Epidermal melanocyte (primary cell): Measurements from ENCODE around the gene RNU6-1.

Experiments used
- DNase-seq: peaks from one replicate; pipeline ENCODE4 v3.0.0; 2011; ENCODE audit warnings: low spot score; ENCODE audit not compliant: insufficient read length

RNU6-1 gene

DNA sequence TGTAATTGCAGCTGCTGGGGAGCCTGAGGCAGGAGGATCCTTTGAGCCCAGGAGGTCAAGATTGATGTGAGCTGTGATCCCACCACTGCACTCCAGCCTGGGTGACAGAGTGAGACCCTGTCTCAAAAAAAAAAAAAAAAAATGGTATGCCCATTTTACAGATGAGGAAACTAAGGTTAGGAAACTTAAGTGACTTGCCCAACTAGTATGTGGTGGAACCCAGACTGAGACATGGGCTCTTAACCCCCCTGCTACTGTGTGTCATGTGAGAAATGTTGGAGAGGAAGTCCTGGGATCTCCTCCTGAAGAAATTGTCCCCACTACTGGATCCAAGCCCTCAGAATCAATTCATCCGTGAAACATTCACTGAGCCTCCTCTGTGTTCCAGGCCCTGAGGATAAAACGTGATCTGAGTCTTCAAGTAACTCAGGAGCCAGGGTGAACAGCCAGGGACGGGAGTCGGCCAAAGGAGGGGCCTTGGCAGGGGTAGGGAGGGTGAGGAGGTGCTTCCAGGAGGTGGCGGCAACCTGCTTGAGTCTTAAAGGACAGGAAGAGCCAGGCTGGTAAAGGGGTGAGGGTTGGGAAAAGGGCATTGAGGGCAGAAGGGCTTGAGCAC lies 19.6 kb upstream of the RNU6-1 start:
- DNase-seq: no peak

DNA sequence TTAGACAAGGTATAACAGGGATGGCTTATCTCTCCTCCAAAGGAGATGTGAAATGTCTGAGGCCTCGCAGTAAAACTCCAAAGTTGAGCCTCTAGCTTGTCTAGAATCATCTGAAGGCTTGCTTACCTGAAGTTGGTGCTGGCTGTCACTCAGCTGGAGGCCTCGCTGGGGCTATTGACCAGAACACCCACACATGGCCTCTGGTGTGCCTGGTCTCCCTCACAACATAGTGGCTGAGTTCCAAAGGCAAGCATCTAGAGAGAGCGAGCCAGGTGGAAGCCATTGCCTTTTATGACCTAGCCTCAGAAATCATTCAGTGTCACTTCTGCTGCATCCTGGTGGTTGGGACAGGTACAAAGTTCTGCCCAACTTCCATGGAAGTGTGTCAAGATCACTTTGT lies 17.4 kb upstream of the RNU6-1 start:
- DNase-seq: no peak

DNA sequence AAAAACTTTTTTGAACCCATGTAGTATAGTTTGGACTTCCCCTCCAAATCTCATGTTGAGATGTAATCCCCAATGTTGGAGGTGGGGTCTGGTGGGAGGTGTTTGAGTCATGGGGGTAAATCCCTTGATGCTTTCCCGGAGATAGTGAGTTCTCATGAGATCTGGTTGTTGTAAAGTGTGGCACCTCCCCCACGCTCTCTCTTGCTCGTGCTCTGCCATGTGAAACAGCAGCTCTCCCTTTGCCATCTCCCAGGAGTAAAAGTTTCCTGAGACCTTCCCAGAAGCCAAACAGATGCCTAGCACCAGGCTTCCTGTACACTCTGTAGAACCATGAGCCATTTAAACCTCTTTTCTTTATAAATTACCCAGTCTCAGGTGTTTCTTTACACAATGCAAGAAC lies 16.0 kb upstream of the RNU6-1 start:
- no peak for DNase-seq

DNA sequence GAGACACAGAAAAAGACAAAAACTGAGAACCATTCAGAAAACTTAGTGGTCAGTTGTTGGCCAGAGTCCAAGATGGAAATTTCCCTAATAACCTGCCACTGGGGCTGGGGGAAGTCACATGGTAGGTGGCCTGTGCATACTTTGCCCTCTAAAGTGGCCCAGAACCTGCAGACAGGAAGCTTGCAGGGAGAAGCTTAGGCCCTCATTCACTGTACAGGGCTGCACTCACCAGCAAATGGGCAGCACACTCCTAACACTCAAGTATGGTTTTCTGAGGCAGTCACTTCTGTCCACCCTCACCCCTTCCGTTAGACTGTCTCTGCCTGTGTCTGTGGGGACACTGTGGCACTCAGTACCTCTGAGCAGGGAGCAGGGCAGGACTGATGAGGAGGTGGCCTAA lies 14.5 kb upstream of the RNU6-1 start:
- DNase-seq: no peak

DNA sequence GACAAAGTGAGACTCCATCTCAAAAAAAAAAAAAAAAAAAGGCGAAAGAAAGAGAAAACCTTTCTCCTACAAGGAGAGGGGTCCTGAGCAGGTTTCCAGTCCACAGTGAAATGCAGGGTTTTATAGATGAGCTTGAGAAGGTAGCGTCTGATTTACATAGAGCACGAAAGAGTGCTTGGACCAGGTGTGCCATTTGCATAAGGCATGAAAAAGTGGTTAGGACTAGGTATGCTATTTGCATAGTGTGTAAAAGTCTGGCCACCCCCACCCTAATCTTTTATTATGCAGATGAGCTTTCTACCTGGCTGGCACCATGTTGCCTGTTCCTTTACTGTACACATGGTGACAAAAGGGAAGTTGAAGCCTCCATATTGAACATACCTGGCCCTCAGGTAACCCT lies 13.6 kb upstream of the RNU6-1 start:
- DNase-seq: no peak

DNA sequence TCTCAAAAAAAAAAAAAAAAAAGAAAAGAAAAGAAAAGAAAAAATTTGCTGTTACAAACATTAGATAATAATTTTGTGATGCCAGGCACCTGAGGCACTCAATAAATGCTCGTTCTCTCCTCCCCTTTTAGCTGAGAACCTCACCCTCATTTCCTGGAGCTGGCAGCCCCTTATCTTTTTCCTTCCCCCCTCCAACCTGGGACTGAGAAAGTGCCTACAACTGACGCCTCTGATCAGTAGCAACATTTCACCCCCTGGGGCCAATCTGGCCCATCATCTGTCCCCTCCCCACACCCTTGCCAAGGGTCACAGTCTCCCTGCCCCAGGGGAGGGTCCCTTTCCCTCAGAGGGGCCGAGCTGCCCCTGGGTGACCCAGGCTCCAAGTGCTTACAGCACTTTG lies 12.6 kb upstream of the RNU6-1 start:
- no peak for DNase-seq

DNA sequence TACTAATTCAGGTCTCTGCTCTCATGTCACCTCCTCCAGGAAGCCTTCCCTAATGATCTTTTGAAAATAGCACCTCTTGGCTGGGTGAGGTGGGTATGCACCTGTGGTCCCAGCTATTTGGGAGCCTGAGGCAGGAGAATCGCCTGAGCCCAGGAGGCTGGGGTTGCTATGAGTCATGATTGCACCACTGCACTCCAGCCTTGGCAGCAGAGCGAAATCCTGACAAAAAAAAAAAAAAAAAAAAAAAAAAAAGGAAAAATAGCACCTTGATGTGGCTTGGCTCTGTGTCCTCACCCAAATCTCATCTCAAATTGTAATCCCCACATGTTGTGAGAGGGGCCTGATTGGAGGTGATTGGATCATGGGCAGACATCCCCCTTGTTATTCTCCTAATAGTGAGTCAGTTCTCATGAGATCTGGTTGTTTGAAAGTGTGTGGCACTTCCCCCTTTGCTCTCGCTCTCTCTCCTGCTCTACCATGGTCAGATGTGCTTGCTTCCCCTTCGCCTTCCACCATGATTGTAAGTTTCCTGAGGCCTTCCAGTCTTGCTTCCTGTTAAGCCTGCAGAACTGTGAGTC lies 11.2 kb upstream of the RNU6-1 start:
- no peak for DNase-seq

DNA sequence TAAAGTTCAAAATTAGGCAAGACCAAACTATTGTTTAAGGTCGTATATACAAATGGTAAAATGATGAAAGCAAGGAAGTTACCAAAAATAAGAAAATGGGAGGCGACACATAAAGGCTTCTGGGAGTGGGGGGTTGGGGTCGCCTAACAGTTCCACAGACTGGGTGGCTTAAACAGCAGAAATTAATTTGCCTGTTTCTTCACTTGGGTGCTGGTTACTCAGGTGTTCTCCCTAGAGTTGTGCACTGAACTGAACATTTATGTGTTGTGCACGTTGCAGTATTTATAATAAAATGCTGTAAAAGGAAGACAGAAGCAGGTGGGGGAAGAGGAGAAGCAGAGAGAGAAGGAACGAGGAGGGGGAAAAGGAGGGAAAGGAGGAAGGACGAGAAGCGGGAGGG lies 10.5 kb upstream of the RNU6-1 start:
- no peak for DNase-seq

DNA sequence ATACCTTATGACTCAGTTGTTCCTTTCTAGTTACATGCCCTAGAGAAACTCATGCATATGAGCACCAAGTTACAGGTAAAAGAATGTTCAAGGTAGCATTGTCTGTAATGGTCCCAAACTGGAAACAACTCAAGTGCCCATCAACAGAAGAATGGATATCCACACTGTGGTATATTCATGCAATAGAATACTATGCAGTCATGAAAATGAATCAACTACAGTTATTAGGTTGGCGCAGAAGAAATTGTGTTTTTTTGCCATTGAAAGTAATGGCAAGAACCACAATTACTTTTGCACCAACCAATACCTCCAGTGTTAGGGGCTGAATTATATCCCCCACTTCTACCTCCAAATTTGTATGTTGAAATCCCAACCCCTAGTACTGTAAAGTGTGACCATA lies 9.7 kb upstream of the RNU6-1 start:
- no peak for DNase-seq

DNA sequence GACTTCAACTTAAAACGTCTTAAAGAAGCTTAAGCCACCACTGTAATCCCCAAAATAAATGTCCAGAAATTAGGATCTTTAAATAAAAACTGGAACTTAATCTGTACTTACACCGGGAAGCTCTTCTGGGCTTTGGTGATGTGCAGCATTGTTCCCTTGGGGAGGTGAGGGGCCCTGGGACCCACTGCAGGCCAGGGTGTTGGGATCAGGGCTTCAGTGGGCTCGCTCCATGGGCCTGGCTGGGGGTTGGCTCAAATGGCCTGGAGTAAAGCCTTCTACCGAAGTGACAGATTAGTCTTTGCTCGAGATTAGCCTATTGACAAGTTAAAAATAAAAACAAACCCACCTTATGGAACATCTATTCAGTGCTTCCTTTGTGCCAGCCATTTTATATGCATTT lies 6.1 kb upstream of the RNU6-1 start:
- no peak for DNase-seq

DNA sequence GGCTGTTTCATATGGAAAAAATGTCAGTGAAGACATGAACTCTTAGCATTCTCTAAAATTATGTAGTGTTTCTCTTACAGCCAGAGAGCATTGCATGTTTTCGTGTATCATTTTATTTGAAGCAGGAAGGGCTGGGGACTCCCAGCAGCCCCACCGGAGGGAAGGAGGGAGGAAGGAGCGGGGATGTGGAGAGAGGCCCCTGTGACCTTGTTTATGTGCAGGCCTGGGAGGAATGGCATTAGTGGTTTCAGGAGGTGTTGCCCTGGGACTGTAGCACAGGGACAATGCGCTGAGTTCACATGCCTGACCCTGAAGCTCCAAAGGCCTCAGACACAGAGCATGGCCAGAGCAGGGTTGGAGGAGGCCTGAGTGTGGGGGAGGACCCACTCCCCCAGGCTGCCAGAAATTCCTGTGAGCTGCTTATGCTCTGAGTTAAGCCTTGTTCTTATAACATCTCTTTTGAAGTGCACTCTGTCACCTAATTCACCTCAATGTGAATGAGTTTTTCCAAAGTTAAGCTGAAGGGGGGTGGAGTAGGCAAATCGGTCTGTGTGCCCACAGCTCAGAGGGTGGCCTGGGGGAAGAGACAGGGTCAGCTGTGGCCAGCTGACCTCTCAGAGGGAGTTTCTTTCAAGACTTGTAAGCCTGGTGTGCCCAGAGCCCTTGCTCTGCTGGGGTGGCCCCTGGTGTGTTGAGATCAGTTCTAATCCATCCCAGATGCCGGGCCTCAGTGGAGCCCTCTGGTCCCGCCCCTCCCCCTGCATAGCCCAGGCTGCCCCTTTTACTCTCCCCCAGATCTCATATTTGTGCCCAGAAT lies 3.9 kb upstream of the RNU6-1 start:
- DNase-seq: no peak

DNA sequence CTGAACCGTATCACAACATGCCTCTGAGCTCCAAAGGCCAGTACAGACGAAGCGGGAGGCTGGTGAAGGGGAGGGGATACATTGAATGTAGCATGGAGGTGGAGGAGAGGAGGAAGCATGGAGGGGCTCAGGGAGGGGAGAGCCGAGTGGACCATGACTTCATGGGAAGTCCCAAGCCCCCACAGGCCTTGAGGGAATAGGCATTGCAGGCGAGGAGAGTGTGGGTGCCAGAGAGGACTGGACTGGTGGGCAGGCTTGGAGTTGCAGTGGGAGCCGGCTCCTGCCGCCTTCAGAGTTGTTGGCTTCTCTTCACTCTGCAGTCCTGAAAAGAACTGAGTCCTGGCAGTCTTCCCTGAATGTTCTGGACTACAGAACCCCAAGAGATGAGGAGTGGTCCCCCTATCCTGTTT lies 3.3 kb upstream of the RNU6-1 start:
- no peak for DNase-seq

DNA sequence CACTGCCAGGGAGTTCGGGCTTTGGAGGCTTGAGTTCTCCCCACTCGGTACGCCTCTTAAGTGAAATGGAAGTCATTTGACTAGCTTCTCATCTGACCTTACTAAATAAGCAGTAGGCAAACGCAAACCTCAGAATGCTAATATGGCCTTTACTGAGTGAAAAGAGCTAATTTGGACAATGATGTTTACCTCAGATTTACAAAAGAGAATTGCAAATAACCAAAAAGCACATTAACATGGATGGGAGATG lies 1.6 kb upstream of the RNU6-1 start:
- no peak for DNase-seq

DNA sequence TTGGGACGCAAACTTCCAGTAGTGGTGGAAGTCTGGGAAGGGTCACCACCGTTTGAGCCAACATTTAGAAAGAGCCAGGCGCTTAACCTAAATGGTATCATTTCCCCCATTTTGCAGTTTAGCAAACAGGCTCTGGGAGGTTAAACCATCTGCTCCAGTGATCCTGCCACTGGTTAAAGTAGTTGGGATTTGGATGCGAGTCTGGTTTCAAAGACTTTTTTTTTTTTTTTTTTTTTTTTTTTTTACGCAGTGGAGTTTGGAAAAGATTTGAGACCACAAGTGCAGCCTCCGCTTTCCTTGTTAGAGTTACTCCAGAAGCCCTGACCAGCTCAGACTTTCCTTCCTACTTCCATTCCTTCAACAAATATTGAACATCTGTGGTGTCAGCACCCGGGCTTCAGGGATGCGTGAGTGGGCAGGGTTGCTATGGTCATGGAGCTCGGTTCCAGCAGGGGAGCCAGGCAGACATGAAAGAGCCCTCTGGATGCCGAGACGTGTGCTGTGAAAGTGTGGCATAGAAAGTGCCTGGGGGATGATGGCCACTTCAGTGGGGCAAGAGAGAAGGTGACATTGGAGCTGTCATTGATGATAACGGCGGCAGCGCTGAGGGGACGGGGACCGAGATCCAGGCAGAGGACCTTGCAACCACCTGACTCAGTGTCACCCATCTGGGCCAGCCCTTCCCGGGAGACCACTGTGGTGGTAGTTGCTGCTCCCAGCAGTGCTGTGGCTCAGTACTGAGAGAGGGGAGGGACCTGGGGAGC lies 1.1 kb upstream of the RNU6-1 start:
- DNase-seq: no peak

DNA sequence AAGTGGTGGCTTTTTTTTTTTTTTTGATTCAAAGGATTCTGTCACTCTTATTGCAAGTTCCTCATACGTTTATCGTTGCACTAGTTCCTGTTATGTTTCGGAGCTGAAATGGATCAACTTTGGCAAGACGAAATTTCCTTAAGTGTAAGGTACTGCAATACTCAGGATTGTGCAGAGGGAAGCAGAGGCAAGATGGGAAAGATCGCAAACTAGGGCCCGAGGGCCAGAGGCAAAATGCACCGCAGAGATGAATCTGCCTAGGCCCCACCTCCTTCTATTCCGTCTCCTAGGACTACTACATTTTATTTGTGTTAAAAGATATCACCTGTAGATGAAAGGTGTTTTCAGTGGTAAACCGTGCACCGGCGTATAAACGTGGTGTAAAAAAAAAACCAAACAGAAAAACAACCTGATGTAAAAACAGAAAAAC lies 331 bp downstream of the RNU6-1 start:
- no peak for DNase-seq

DNA sequence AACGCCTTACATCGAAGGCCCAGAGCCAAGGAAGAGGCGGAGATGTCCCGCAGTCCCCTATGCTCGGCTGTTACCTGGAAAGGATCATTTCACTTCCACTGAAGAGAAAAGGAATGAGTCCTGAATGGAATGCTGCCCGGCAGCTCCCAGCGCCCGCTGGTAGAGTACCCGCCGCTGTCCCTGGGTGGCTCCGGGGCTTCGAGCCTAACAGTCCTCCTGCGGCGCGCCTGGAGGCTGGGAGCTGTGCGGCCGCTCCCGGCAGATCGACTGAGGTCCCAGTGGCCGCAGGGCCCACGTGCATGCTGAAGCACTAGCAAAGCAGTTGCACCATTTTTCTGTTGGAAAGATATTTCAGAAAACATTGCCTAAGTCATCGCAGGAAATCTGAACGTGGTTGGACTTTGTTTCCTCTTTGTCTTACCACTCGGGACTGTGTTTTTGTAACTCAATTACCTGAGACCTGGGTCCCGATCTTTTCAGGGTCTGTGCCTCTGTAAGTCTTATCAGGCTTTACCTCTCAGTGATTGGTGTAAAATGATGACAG lies 984 bp downstream of the RNU6-1 start:
- no peak for DNase-seq

DNA sequence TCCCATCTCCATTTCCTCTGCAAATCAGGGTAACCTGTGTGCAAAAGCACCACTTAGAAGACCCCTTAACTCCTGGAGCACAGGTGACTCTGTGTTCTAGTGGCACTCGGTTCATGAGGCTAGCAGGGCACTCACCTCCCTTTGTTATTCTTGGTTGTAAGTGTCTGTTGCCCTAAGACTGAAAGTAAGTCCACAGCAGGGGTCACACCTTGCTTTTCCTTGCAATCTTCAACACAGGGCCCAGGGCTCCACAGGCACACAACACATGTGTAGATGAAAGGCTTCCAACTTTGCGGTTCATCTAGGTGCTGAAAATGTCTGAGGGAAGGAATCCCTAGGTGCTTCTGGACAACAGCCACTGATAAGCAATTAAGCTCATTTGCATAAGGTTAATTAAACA lies 2.9 kb downstream of the RNU6-1 start:
- no peak for DNase-seq

DNA sequence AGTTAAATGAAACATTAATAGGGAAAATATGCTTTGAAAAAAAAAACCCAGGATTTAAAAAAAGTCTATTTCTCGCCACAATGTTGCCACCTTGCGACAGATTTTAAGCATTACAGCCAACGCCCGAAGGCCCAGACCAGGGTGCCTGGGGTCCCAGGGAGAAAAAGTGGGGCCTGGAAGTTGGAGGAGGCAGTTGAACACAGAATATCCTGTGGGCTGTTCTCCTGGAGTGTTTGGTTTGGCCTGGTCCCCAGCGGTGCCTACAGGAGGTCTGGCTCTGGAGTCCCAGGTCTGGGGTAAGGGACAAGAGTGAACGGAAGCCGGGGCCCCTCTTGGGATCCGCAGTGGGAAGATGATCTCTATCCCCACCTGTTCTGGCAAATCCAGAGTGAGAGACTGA lies 3.4 kb downstream of the RNU6-1 start:
- DNase-seq: peak; percentile 77

DNA sequence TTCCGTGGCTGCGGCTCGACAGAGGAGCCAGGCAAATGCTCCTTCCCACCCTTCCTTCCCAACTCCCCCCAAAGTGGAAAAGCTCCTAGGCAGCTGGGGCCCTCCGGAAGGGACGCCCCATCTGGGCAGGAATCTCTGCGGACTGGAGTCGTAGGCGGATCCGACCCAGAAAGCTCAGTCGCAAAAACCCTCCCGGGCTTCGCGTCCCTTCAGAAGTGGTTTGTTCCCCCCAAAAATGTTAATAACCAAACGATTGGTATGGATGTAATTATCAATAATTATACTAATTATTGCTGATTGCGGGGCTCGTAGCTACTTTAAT lies 3.8 kb downstream of the RNU6-1 start:
- DNase-seq: no peak

DNA sequence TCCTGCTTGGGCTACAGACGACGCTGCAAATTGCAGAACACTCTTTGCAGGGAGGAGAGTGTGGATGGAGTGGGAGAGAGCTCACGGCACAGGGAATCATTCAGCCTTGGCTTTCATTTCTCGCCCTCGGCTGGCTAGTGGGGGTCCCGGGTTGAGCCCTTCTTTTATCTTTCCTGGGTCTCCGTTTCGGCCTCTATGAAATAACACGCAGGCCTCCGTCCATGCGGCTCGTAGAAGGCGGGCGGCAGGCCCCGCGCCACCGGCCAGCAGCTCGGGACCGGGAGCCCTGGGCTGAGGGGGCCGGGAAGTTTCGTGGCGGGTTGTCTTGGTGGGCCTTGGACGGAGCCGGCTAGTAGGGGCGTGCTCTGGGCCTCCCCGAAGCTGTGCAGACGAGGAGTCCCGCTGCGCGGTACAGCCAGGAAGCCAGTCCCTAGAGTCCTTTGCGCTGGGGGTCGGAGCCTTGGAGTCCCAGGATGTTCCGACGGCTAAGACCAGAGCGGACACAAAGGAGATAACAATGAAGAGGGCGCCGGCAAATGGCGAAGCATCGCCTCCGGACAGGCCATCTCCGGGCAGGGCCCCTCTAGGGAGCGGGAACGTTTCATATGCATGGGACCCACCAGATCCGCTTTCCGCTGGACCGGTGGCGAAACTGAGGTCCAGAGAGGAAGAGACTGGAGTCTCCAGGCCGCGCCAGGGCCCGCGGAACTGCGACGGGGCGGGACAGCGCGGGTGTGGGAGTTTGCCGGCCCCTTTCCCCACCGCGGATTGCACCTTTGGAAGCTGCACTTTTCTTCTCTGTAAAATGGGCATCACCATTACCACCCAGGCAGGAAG lies 4.3 kb downstream of the RNU6-1 start:
- no peak for DNase-seq

DNA sequence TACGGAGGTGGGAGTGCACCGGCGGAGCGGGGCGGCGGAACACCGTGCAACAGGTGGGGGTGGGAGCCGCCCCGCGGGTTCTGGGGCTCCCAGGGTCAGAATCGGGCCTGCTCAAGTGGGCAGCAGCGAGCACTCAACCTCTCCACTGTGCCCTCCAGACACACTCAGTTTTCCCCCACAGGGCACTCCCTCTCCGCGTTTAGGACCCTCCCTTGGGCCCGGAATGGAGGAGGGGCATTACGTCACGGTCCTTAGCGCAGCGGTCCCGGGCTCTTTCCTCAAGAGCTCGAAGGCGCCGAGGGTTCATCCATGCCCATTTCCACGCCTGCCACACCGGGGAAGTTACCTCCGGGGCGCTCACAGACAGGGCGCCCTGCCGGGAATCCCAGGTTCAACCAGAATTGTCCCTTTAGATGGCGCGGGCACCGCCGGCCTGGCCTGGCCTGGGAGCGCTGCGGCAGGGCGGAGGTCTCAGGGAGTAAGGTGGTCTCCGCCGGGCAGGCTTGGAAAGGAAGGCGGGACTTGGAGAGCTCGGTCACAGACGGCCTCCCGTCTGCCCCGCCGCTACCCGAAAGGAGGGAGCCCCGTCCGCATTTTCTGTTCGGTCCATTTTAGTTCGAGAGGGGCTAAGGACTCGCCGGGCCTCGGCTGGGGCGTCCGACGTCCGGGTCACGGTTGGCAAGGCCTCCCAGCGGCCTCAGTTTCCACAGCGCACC lies 5.1 kb downstream of the RNU6-1 start:
- no peak for DNase-seq
